Upper lobe of right lung (tissue), 1 donor: Measurements from ENCODE around the gene SLC9A1. TPM values are rescaled to one million over a fixed set of nuclear protein-coding genes. Genes with fewer than 3 reads are reported as not detected.

Experiments
- ATAC-seq: fragments of 200-7000 bp; cut with Tn5 transposase; one replicate; pipeline ENCODE4 v1.9.1; 2020; ENCODE audit warnings: mild to moderate bottlenecking, moderate library complexity
- DNase-seq: peaks from one replicate; pipeline ENCODE4 v3.0.0-alpha.2; 2020
- H3K27ac ChIP-seq: fragments of 200-600 bp; one replicate; pipeline ENCODE4 v1.8.0; 2022
- H3K27me3 ChIP-seq: fragments of 200-600 bp; one replicate; pipeline ENCODE4 v1.8.0; 2022; ENCODE audit warnings: mild to moderate bottlenecking
- H3K36me3 ChIP-seq: fragments of 200-600 bp; one replicate; pipeline ENCODE4 v1.8.0; 2022
- H3K4me1 ChIP-seq: fragments of 200-600 bp; one replicate; pipeline ENCODE4 v1.8.0; 2022
- H3K4me3 ChIP-seq: fragments of 200-600 bp; one replicate; pipeline ENCODE4 v1.8.0; 2022; ENCODE audit warnings: mild to moderate bottlenecking
- H3K9me3 ChIP-seq: fragments of 200-600 bp; one replicate; pipeline ENCODE4 v1.8.0; 2022
- intact Hi-C: fragments of 100-400 bp; cut with DNase I; formaldehyde crosslinking; loops from one replicate; pipeline ENCODE4 v1.11.0; 2022
- total RNA-seq: library from RNA; stranded (reverse); fragmentation: NEBNext Ultra II Directional; extraction: Animal tissue kit (Norgen Biotek cat#: 25700); gene quantifications from one replicate; pipeline ENCODE4 v1.2.1, GENCODE V29; 2021
- TF ChIP-seq, protein P1 (sequence below): fragments of 200-600 bp; IDR thresholded peaks from one replicate; pipeline ENCODE4 v1.8.0; 2022; ENCODE audit warnings: antibody characterized with exemption
- donor health status: DM: no; HTN: yes; CAD: no; lungs with severe emphysema.

The SLC9A1 gene
- total RNA-seq, 1 donor from 2014 or later, result 62.4 TPM

- TF ChIP-seq, protein P1, sequence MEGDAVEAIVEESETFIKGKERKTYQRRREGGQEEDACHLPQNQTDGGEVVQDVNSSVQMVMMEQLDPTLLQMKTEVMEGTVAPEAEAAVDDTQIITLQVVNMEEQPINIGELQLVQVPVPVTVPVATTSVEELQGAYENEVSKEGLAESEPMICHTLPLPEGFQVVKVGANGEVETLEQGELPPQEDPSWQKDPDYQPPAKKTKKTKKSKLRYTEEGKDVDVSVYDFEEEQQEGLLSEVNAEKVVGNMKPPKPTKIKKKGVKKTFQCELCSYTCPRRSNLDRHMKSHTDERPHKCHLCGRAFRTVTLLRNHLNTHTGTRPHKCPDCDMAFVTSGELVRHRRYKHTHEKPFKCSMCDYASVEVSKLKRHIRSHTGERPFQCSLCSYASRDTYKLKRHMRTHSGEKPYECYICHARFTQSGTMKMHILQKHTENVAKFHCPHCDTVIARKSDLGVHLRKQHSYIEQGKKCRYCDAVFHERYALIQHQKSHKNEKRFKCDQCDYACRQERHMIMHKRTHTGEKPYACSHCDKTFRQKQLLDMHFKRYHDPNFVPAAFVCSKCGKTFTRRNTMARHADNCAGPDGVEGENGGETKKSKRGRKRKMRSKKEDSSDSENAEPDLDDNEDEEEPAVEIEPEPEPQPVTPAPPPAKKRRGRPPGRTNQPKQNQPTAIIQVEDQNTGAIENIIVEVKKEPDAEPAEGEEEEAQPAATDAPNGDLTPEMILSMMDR, result no peak
- ATAC-seq (no peak), DNase-seq (no peak)
- intact Hi-C loops, result loop anchor here (5.0 kb wide), 1 partner anchor 37 kb away; no protein-coding TSS in a partner anchor
- Histone ChIP-seq H3K4me1 (peaks cover 58% of the 10 kb centered on the region), H3K27me3 (no peaks in the 10 kb centered on the region), H3K36me3 (no peaks in the 10 kb centered on the region), H3K4me3 (peak overlapping the region; percentile 78), H3K9me3 (no peaks in the 10 kb centered on the region), H3K27ac (peak overlapping the region; percentile 92)
Measured at GRCh38 chr1:27153927-27154358, 982 bp downstream of the SLC9A1 start.

DNA sequence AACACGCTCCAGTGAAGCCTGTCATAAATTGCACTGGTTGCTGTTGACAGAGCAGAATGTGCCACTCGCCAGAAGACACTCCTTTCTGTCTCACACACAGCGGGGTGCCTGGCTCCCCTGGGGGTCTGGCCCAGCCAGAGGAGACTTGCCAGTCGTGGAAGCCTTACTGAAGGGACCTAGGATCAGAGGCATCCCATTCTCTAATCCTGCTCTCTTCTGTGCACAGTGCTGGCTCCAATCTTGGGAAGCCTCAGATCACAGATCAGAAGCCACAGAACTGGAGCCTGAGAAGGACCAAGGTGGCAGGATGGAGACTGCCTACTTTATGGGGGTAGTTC, 1.4 kb downstream of the SLC9A1 start:
- no peak for DNase-seq
- intact Hi-C loops, result loop anchor here (5.0 kb wide), 1 partner anchor 36 kb away; no protein-coding TSS in a partner anchor
- TF ChIP-seq, protein P1, result no peak
- ATAC-seq, result no peak
- Histone ChIP-seq H3K4me1 (peaks cover 62% of the 10 kb centered on the region), H3K27me3 (no peaks in the 10 kb centered on the region), H3K36me3 (no peaks in the 10 kb centered on the region), H3K4me3 (peak overlapping the region; percentile 78), H3K9me3 (no peaks in the 10 kb centered on the region), H3K27ac (peak overlapping the region; percentile 92)

GRCh38 chr1:27152829-27153548, 1.9 kb downstream of the SLC9A1 start:
- intact Hi-C loops, result loop anchor here (5.0 kb wide), 1 partner anchor 36 kb away; no protein-coding TSS in a partner anchor
- DNase-seq (no peak), ATAC-seq (no peak)
- no peaks in the 10 kb centered on the region for H3K9me3 ChIP-seq
- no peaks in the 10 kb centered on the region for H3K36me3 ChIP-seq
- no peaks in the 10 kb centered on the region for H3K27me3 ChIP-seq
- H3K27ac ChIP-seq, result peak overlapping the region; percentile 92
- peak overlapping the region; percentile 78 for H3K4me3 ChIP-seq
- H3K4me1 ChIP-seq, result peaks cover 65% of the 10 kb centered on the region
- TF ChIP-seq, protein P1, result no peak

DNA sequence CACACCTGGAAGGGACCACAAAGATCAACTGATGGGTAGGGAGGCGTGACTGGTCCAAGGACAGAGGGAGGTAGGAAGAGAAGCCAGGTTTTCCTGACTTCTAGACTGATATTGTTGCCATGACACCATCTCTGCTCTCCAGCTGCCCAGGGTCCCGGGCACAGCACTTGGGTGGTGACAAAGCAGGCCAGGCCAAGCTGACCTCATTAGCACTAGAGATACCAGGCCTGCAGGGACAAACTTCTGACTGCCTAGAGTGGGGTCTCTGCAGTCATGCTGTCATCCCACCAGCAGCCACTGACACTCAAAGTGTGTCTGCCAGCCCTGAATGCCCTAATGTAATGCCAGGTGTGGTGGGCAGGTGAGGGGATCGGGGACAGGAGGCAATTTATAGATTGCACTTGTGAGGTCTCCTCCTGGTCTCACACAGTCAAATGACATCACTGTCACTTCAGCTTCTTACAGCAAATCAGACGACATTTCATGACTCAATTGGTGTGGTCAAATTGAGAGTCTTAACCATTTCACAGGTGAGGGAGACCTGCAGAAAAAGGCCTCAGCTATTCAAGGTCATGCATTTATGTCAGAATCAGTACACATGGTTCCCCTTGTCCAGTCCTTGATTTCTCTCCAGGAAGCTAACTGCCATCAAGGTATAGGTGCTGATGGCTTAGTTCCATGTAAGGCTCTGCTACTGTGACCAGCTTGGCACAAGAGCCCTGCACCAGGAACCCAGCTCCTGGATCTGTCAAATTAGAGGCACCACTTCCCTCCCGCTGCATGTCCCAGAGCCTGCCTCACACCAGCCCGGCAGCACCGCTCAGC, 2.7 kb downstream of the SLC9A1 start:
- DNase-seq, result no peak
- Histone ChIP-seq H3K27ac (peak overlapping the region; percentile 92), H3K4me3 (peak overlapping the region; percentile 78)

DNA sequence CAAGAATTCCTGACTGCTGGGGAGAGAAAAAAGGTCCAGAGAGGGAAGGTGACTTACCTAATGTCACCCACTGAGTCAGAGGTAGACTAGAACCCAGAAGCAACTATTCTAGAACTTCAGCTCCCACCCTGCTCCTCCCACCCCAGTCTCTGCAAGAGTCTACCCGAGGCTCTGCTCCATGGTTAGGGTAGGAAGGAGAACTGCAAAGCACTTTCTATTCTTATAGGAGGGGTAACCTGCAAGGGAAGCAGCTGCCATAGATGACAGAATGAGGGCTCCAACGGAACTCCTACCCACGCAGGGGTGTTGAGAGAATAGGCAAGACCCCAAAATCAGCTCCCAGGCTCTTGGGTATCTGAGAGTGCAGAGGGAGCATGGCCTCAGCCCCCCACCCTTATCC, 4.3 kb downstream of the SLC9A1 start:
- no peaks in the 10 kb centered on the region for H3K9me3 ChIP-seq
- peaks cover 75% of the 10 kb centered on the region for H3K4me1 ChIP-seq
- H3K27me3 ChIP-seq, result no peaks in the 10 kb centered on the region
- H3K4me3 ChIP-seq, result no peak overlapping the region
- no peak overlapping the region for H3K27ac ChIP-seq
- ATAC-seq (no peak), DNase-seq (no peak)
- H3K36me3 ChIP-seq, result no peaks in the 10 kb centered on the region
- TF ChIP-seq, protein P1, result no peak
- intact Hi-C loops, result loop anchor here (5.0 kb wide), 1 partner anchor 33 kb away; no protein-coding TSS in a partner anchor

More for the DNA sequence above, 2.7 kb downstream of the SLC9A1 start:
- intact Hi-C loops, result loop anchor here (5.0 kb wide), 1 partner anchor 35 kb away; no protein-coding TSS in a partner anchor
- peaks cover 70% of the 10 kb centered on the region for H3K4me1 ChIP-seq
- H3K9me3 ChIP-seq, result no peaks in the 10 kb centered on the region
- H3K36me3 ChIP-seq, result no peaks in the 10 kb centered on the region
- H3K27me3 ChIP-seq, result no peaks in the 10 kb centered on the region
- no peak for ATAC-seq
- TF ChIP-seq, protein P1, result no peak
